HEK293 (cell line): Measurements from ENCODE around the gene HDAC8.

Source experiments
- CTCF ChIA-PET: fragments of 350-600 bp; formaldehyde crosslinking; extraction: SDS; loops from one replicate; lab custom pipeline; 2021; ENCODE audit warnings: antibody characterized with exemption; lab: Yijun Ruan, JAX
- POLR2A ChIA-PET: fragments of 300-600 bp; formaldehyde crosslinking; extraction: SDS; loops from one replicate; lab custom pipeline; 2020; ENCODE audit warnings: antibody characterized with exemption, inconsistent platforms; lab: Yijun Ruan, JAX
- H3K27ac ChIP-seq: fragments of 200-500 bp; sonication (Bioruptor generic); 2 replicates; pipeline ENCODE4 v1.5.1; 2014; ENCODE audit warnings: low read depth, low read length, control low read depth, inconsistent platforms; ENCODE audit errors: extremely low read depth
- H3K36me3 ChIP-seq, 2 experiments: fragments of 200-500 bp in 1 of 2; sonication (Bioruptor generic) in 1 of 2; 1 replicate in 1 of 2; 2 replicates in 1 of 2; pipeline ENCODE4 v1.5.1; 2014 to 2017; ENCODE audit warnings: inconsistent platforms in 2 of 2, low read length in 2 of 2; ENCODE audit not compliant: control insufficient read depth in 2 of 2, insufficient read depth in 1 of 2
- H3K4me1 ChIP-seq: fragments of 200-500 bp; sonication (Bioruptor generic); 2 replicates; pipeline ENCODE4 v1.5.1; 2014; ENCODE audit warnings: mild to moderate bottlenecking, low read length, inconsistent platforms; ENCODE audit not compliant: control insufficient read depth, insufficient read depth
- H3K4me3 ChIP-seq: 2 replicates; pipeline ENCODE4 v1.5.1; 2011; ENCODE audit warnings: low read depth, mild to moderate bottlenecking, control low read depth, low read length, moderate library complexity
- H3K9me3 ChIP-seq: fragments of 200-500 bp; sonication (Bioruptor generic); 2 replicates; pipeline ENCODE4 v1.5.1; 2014; ENCODE audit warnings: low read depth, low read length, inconsistent platforms; ENCODE audit not compliant: control insufficient read depth, insufficient read depth
- GLI4 ChIP-seq: fragments of 450-650 bp; formaldehyde crosslinking; IDR thresholded peaks from 2 replicates; pipeline ENCODE4 v1.5.1; 2016; ENCODE audit warnings: missing biosample characterization, missing genetic modification characterization
- ZNF558 ChIP-seq: fragments of 450-650 bp; formaldehyde crosslinking; IDR thresholded peaks from 2 replicates; pipeline ENCODE4 v1.5.1; 2016; ENCODE audit warnings: missing biosample characterization, missing genetic modification characterization
- ZNF561 ChIP-seq: fragments of 450-650 bp; IDR thresholded peaks from 2 replicates; pipeline ENCODE4 v1.5.1; 2018; ENCODE audit warnings: missing biosample characterization, missing genetic modification characterization, borderline replicate concordance
- ZNF626 ChIP-seq: fragments of 450-650 bp; sonication (Bioruptor Pico); formaldehyde crosslinking; IDR thresholded peaks from 2 replicates; pipeline ENCODE4 v1.5.1; 2018; ENCODE audit warnings: missing biosample characterization, missing genetic modification characterization, inconsistent platforms
- TF ChIP-seq, protein P1 (sequence below): fragments of 450-650 bp; formaldehyde crosslinking; IDR thresholded peaks from 2 replicates; pipeline ENCODE4 v1.5.1; 2017; ENCODE audit warnings: missing biosample characterization, mild to moderate bottlenecking, missing genetic modification characterization, moderate library complexity
- TF ChIP-seq, protein P2 (sequence below): fragments of 450-650 bp; formaldehyde crosslinking; IDR thresholded peaks from 2 replicates; pipeline ENCODE4 v1.5.0; 2017; ENCODE audit warnings: missing biosample characterization, missing genetic modification characterization, borderline replicate concordance
- TF ChIP-seq, protein P3 (sequence below): fragments of 450-650 bp; formaldehyde crosslinking; IDR thresholded peaks from 2 replicates; pipeline ENCODE4 v1.5.1; 2016; ENCODE audit warnings: missing biosample characterization, missing genetic modification characterization
- TF ChIP-seq, protein P4 (sequence below): fragments of 450-650 bp; formaldehyde crosslinking; IDR thresholded peaks from 2 replicates; pipeline ENCODE4 v1.5.1; 2016; ENCODE audit warnings: missing biosample characterization, missing genetic modification characterization
- TF ChIP-seq, protein P5 (sequence below): fragments of 450-650 bp; formaldehyde crosslinking; conservative IDR thresholded peaks from 2 replicates; pipeline ENCODE4 v1.5.1; 2016; ENCODE audit warnings: low read depth, missing biosample characterization, missing genetic modification characterization

HDAC8 gene

DNA sequence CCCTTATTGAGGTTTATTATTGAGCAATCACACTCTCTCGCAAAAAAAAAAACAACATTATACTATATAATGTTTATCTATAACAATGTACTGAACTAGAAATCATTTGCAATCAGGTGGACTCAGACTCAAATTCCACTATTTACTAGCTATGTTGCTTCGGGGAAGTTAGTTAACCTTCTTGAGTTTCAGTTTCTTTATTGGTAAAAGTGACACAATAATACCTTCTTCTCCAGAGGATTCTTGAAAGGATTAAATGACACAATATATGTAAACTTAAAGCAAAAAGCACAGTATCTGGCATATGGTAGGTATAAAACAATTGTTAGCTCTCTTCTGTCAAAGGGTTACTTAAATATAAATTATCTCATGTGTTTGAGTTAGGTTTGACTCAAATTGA lies 31.5 kb upstream of the HDAC8 start:
- ChIA-PET POLR2A (interaction anchor here (0.6 kb wide), 1 partner anchor 164 kb away, joined by 4 read pairs; no protein-coding TSS in a partner anchor), CTCF (interaction anchor here (0.6 to 0.7 kb wide), 2 partner anchors 17 to 32 kb away, joined by 3 read pairs; no protein-coding TSS in a partner anchor)
- Histone ChIP-seq H3K9me3 (no peaks in the 10 kb centered on the region), H3K36me3 (peaks cover 10 to 39% of the 10 kb centered on the region in 2 experiments), H3K4me3 (no peak overlapping the region), H3K4me1 (no peaks in the 10 kb centered on the region), H3K27ac (no peak overlapping the region)
- TF ChIP-seq, protein P1, sequence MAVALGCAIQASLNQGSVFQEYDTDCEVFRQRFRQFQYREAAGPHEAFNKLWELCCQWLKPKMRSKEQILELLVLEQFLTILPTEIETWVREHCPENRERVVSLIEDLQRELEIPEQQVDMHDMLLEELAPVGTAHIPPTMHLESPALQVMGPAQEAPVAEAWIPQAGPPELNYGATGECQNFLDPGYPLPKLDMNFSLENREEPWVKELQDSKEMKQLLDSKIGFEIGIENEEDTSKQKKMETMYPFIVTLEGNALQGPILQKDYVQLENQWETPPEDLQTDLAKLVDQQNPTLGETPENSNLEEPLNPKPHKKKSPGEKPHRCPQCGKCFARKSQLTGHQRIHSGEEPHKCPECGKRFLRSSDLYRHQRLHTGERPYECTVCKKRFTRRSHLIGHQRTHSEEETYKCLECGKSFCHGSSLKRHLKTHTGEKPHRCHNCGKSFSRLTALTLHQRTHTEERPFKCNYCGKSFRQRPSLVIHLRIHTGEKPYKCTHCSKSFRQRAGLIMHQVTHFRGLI = no peak
- TF ChIP-seq, protein P2, sequence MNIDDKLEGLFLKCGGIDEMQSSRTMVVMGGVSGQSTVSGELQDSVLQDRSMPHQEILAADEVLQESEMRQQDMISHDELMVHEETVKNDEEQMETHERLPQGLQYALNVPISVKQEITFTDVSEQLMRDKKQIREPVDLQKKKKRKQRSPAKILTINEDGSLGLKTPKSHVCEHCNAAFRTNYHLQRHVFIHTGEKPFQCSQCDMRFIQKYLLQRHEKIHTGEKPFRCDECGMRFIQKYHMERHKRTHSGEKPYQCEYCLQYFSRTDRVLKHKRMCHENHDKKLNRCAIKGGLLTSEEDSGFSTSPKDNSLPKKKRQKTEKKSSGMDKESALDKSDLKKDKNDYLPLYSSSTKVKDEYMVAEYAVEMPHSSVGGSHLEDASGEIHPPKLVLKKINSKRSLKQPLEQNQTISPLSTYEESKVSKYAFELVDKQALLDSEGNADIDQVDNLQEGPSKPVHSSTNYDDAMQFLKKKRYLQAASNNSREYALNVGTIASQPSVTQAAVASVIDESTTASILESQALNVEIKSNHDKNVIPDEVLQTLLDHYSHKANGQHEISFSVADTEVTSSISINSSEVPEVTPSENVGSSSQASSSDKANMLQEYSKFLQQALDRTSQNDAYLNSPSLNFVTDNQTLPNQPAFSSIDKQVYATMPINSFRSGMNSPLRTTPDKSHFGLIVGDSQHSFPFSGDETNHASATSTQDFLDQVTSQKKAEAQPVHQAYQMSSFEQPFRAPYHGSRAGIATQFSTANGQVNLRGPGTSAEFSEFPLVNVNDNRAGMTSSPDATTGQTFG (tag by site-specific recombination) = no peak
- no peak for TF ChIP-seq ZNF626 (tag by site-specific recombination)
- TF ChIP-seq, protein P3, sequence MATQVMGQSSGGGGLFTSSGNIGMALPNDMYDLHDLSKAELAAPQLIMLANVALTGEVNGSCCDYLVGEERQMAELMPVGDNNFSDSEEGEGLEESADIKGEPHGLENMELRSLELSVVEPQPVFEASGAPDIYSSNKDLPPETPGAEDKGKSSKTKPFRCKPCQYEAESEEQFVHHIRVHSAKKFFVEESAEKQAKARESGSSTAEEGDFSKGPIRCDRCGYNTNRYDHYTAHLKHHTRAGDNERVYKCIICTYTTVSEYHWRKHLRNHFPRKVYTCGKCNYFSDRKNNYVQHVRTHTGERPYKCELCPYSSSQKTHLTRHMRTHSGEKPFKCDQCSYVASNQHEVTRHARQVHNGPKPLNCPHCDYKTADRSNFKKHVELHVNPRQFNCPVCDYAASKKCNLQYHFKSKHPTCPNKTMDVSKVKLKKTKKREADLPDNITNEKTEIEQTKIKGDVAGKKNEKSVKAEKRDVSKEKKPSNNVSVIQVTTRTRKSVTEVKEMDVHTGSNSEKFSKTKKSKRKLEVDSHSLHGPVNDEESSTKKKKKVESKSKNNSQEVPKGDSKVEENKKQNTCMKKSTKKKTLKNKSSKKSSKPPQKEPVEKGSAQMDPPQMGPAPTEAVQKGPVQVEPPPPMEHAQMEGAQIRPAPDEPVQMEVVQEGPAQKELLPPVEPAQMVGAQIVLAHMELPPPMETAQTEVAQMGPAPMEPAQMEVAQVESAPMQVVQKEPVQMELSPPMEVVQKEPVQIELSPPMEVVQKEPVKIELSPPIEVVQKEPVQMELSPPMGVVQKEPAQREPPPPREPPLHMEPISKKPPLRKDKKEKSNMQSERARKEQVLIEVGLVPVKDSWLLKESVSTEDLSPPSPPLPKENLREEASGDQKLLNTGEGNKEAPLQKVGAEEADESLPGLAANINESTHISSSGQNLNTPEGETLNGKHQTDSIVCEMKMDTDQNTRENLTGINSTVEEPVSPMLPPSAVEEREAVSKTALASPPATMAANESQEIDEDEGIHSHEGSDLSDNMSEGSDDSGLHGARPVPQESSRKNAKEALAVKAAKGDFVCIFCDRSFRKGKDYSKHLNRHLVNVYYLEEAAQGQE = no peak
- TF ChIP-seq ZNF558 (tag by site-specific recombination) = no peak
- TF ChIP-seq ZNF561 (tag by site-specific recombination) = no peak
- TF ChIP-seq, protein P4, sequence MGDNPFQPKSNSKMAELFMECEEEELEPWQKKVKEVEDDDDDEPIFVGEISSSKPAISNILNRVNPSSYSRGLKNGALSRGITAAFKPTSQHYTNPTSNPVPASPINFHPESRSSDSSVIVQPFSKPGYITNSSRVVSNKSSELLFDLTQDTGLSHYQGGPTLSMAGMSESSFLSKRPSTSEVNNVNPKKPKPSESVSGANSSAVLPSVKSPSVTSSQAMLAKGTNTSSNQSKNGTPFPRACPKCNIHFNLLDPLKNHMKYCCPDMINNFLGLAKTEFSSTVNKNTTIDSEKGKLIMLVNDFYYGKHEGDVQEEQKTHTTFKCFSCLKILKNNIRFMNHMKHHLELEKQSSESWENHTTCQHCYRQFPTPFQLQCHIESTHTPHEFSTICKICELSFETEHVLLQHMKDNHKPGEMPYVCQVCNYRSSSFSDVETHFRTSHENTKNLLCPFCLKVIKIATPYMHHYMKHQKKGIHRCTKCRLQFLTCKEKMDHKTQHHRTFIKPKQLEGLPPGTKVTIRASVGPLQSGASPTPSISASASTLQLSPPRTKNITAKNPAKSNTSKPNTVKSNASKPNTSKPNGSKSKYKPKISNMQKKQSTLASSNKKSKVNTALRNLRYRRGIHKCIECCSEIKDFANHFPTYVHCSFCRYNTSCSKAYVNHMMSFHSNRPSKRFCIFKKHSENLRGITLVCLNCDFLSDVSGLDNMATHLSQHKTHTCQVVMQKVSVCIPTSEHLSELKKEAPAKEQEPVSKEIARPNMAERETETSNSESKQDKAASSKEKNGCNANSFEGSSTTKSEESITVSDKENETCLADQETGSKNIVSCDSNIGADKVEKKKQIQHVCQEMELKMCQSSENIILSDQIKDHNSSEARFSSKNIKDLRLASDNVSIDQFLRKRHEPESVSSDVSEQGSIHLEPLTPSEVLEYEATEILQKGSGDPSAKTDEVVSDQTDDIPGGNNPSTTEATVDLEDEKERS (tag by site-specific recombination) = no peak
- no peak for TF ChIP-seq GLI4 (tag by site-specific recombination)
- TF ChIP-seq, protein P5, sequence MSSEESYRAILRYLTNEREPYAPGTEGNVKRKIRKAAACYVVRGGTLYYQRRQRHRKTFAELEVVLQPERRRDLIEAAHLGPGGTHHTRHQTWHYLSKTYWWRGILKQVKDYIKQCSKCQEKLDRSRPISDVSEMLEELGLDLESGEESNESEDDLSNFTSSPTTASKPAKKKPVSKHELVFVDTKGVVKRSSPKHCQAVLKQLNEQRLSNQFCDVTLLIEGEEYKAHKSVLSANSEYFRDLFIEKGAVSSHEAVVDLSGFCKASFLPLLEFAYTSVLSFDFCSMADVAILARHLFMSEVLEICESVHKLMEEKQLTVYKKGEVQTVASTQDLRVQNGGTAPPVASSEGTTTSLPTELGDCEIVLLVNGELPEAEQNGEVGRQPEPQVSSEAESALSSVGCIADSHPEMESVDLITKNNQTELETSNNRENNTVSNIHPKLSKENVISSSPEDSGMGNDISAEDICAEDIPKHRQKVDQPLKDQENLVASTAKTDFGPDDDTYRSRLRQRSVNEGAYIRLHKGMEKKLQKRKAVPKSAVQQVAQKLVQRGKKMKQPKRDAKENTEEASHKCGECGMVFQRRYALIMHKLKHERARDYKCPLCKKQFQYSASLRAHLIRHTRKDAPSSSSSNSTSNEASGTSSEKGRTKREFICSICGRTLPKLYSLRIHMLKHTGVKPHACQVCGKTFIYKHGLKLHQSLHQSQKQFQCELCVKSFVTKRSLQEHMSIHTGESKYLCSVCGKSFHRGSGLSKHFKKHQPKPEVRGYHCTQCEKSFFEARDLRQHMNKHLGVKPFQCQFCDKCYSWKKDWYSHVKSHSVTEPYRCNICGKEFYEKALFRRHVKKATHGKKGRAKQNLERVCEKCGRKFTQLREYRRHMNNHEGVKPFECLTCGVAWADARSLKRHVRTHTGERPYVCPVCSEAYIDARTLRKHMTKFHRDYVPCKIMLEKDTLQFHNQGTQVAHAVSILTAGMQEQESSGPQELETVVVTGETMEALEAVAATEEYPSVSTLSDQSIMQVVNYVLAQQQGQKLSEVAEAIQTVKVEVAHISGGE (tag by site-specific recombination) = no peak
